ENCODE results near the gene GRAMD1C. TPM values are rescaled to one million over a fixed set of nuclear protein-coding genes. Genes with fewer than 3 reads are reported as not detected.

Gene GRAMD1C
- total and polyA plus RNA-seq, 5 donors from 2014 or later, result 0.20 to 1.8 (median 0.86) TPM; not detected in 1

DNA sequence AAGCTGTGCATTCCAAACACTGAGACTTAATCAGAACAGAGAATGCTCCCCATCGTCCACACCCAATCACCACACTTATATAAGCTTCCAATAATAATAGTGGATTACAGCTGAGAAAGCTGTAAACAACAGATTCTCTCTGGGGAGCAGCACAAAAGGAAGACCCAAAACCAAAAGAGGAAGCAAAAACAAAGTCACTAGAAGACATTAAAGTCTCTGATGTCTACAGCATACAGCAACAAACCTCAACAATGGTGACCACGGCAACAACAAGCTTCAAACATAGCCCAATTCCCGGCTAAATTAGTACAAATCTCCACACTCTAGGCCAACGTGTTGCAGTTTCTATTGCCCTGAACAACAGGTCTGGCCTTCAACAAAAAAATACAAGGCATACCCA is 147.0 kb downstream of the GRAMD1C start:
- Mint-ChIP-seq H3K9me3 (peaks cover 0 to 2% (median 0%) of the 10 kb centered on the region in 7 donors), H3K27ac (no peak overlapping the region), H3K27me3 (no peaks in the 10 kb centered on the region), H3K36me3 (peaks cover 46% of the 10 kb centered on the region), H3K4me3 (no peak overlapping the region), H3K4me1 (peaks cover 0 to 4% (median 0%) of the 10 kb centered on the region in 4 donors)
- no peak for DNase-seq
- ATAC-seq (ENCODE audit: low read depth in 2 of 2), result no peak
- Histone ChIP-seq H3K36me3 (ENCODE audit: control insufficient read depth, insufficient read depth, low read length) (peaks cover 2% of the 10 kb centered on the region), H3K9me3 (ENCODE audit: control insufficient read depth in 2 of 2, low read length in 2 of 2) (no peaks in the 10 kb centered on the region), H3K27me3 (ENCODE audit: control insufficient read depth, insufficient read depth, low read length) (no peaks in the 10 kb centered on the region), H3K27ac (ENCODE audit: insufficient read depth, low read length, poor library complexity, severe bottlenecking) (no peak overlapping the region), H3K4me3 (ENCODE audit: low read depth, low read length) (no peak overlapping the region), H3K4me1 (ENCODE audit: control insufficient read depth, insufficient read depth, low read length, poor library complexity, severe bottlenecking) (no peaks in the 10 kb centered on the region)

Other genes starting within 250 kb of the GRAMD1C start
- gene USF3, start 142.1 kb upstream of the GRAMD1C start, total RNA-seq, result 32.8 TPM
- gene USF3, start 142.1 kb upstream of the GRAMD1C start, polyA plus RNA-seq, result 1 to 10 TPM; 3.1 to 4.3 (median 3.4) TPM
- 70.2 TPM for gene NAA50, start 92.5 kb upstream of the GRAMD1C start, total RNA-seq
- gene NAA50, start 92.5 kb upstream of the GRAMD1C start, polyA plus RNA-seq, result 10 to 100 TPM; 72.5 to 85.0 (median 81.6) TPM
- 19.3 TPM for gene ATP6V1A, start 91.8 kb upstream of the GRAMD1C start, total RNA-seq
- 10 to 100 TPM; 30.2 to 50.6 (median 45.2) TPM for gene ATP6V1A, start 91.8 kb upstream of the GRAMD1C start, polyA plus RNA-seq
- 7.4 TPM for gene ZDHHC23, start 109.2 kb downstream of the GRAMD1C start, total RNA-seq
- gene ZDHHC23, start 109.2 kb downstream of the GRAMD1C start, polyA plus RNA-seq, result 1 to 10 TPM in 1 of 4 donors, under 1 TPM in 3; 0.49 to 2.1 (median 0.63) TPM
- gene CCDC191, start 217.7 kb downstream of the GRAMD1C start, total RNA-seq, result 6.5 TPM
- gene CCDC191, start 217.7 kb downstream of the GRAMD1C start, polyA plus RNA-seq, result 1 to 10 TPM in 3 of 4 donors, under 1 TPM in 1; 0.87 to 3.3 (median 1.3) TPM
- gene QTRT2, start 217.9 kb downstream of the GRAMD1C start, total RNA-seq, result 40.2 TPM
- gene QTRT2, start 217.9 kb downstream of the GRAMD1C start, polyA plus RNA-seq, result 10 to 100 TPM in 3 of 4 donors, 1 to 10 TPM in 1; 8.3 to 14.1 (median 10.8) TPM